ENCODE measurements around the gene CRYBG1. TPM values are rescaled to one million over a fixed set of nuclear protein-coding genes. Genes with fewer than 3 reads are reported as not detected.
A peak's percentile ranks its signal among the peaks of the same experiment; 100 is the strongest.

Gene CRYBG1
- total RNA-seq, 1 experiment from 2014 or later = 2.3 TPM

GRCh38 chr6:106608080-106608668 is 247.7 kb downstream of the CRYBG1 start:
- Histone ChIP-seq H3K4me3 (no peak overlapping the region), H3K36me3 (no peaks in the 10 kb centered on the region; the same call in 1 of the 2 replicates), H3K9me3 (no peaks in the 10 kb centered on the region), H3K27me3 (no peaks in the 10 kb centered on the region)
- DNase-seq = no peak

DNA sequence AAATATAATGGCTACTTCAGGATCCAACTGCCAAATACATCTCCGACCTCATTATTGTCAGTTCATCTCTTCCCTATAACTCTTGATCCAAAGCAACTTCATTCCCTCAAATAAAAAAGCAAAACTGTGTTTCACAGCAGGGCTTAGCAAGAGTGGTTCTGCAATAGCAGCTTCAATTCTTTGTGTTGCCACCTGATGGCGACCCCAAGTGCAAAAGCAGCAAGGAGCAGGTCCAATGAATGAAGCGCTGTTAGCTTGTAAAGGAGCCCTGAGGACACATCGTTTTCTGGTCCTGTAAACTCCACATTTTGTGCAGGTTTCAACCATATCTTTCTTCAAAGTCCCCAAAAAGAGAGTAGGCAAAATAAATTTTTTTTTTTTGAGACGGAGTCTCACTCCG is 249.2 kb downstream of the CRYBG1 start:
- Histone ChIP-seq H3K27me3 (no peaks in the 10 kb centered on the region), H3K9me3 (no peaks in the 10 kb centered on the region), H3K4me3 (no peak overlapping the region), H3K36me3 (no peaks in the 10 kb centered on the region; the same call in 1 of the 2 replicates)
- DNase-seq = peak; percentile 20

GRCh38 chr6:106611030-106611429 is 250.5 kb downstream of the CRYBG1 start:
- H3K36me3 ChIP-seq = no peaks in the 10 kb centered on the region; the same call in 1 of the 2 replicates
- no peak overlapping the region for H3K4me3 ChIP-seq
- no peaks in the 10 kb centered on the region for H3K27me3 ChIP-seq
- no peaks in the 10 kb centered on the region for H3K9me3 ChIP-seq
- no peak for DNase-seq

GRCh38 chr6:106612671-106613416 is 252.3 kb downstream of the CRYBG1 start:
- no peak for DNase-seq
- Histone ChIP-seq H3K4me3 (no peak overlapping the region), H3K36me3 (no peaks in the 10 kb centered on the region; the same call in 1 of the 2 replicates), H3K9me3 (no peaks in the 10 kb centered on the region), H3K27me3 (no peaks in the 10 kb centered on the region)

DNA sequence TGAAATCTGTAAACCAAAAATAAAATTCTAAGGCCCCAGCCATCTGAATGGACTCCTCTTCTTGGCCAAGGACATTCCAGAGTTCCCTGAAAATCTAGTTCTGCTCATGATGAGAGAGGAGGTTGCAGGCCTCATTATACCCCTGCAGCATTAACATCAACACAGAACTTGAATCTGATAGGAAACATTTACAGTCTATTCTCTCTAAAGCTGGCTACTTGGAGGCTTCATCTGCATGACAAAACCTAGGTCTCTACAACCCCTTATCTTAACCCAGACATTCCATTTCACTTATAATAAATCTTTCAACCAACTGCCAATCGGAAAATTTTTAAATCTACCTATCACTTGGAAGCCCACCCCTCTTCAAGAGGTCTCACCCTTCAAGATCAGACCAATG is 253.1 kb downstream of the CRYBG1 start:
- Histone ChIP-seq H3K9me3 (no peaks in the 10 kb centered on the region), H3K27me3 (no peaks in the 10 kb centered on the region), H3K36me3 (no peaks in the 10 kb centered on the region; the same call in 1 of the 2 replicates), H3K4me3 (no peak overlapping the region)
- no peak for DNase-seq

- Histone ChIP-seq H3K27me3 (no peaks in the 10 kb centered on the region), H3K36me3 (no peaks in the 10 kb centered on the region; the same call in 1 of the 2 replicates), H3K9me3 (no peaks in the 10 kb centered on the region), H3K4me3 (no peak overlapping the region)
- no peak for DNase-seq
These were observed 253.6 kb downstream of the CRYBG1 start for GRCh38 chr6:106614166-106614565.

GRCh38 chr6:106614592-106615257 is 254.2 kb downstream of the CRYBG1 start:
- DNase-seq = no peak
- H3K36me3 ChIP-seq = no peaks in the 10 kb centered on the region; the same call in 1 of the 2 replicates
- no peaks in the 10 kb centered on the region for H3K9me3 ChIP-seq
- H3K4me3 ChIP-seq = no peak overlapping the region
- H3K27me3 ChIP-seq = no peaks in the 10 kb centered on the region

DNA sequence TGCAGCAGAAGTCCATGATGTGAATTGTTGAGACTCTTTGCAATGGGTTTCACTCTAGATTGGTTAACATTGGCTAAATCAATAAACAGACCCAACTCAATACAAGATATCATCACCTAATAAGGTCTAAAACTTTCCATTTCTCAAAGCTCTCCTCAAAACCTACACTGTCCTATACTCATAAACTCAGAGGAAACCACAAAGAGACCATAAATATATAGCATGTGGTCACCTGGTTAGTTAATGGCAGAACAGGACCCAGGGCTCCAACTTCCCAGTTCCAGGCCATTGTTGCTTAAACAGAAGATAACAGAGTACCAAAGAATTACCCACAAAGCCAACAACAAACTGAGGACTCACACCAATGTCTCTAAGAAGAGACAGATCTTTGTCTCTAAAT is 256.8 kb downstream of the CRYBG1 start:
- H3K9me3 ChIP-seq = no peaks in the 10 kb centered on the region
- no peaks in the 10 kb centered on the region; the same call in none of the 2 replicates for H3K36me3 ChIP-seq
- no peak for DNase-seq
- no peak overlapping the region for H3K4me3 ChIP-seq
- H3K27me3 ChIP-seq = no peaks in the 10 kb centered on the region

GRCh38 chr6:106617857-106618256 is 257.3 kb downstream of the CRYBG1 start:
- Histone ChIP-seq H3K27me3 (no peaks in the 10 kb centered on the region), H3K36me3 (peaks cover under 1% of the 10 kb centered on the region), H3K9me3 (no peaks in the 10 kb centered on the region), H3K4me3 (no peak overlapping the region)
- DNase-seq = no peak

DNA sequence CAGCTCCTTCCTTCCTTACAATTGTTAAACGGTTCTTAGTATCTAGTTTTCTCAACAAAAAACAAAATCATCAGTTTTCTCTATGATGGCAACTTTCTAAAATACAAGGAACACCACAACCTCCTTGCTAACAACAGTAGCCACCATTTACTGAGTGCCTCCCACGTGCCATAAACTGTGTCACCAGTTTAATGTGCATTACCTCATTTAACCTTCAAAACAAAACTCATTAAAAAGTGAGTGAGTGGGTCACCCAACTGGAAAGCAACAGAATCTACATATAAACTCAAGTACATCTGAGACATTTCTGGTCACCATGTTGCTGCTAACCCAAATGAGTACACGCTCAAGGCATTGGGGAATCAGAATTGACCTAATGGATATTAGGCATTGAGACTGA is 257.8 kb downstream of the CRYBG1 start:
- Histone ChIP-seq H3K27me3 (no peaks in the 10 kb centered on the region), H3K36me3 (peaks cover 2% of the 10 kb centered on the region)

DNA sequence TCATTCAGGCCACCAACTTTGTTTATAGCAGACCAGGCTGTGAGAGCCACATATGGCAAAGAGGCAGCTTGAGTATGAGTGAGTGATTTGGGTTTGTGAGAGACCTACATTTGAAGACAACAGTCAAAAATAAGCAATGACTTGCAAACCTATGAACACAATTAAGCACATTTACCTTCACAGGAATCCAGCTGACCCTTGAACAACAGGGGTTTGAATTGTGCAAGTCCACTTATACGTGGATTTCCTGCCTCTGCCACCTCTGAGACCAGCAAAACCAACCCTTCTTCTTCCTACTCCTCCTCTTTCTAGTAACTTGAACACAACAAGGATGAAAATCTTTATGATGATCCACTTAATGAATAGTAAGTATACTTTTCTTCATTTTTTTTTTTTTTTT is 258.7 kb downstream of the CRYBG1 start:
- Histone ChIP-seq H3K4me3 (no peak overlapping the region), H3K9me3 (0 out of 2 replicates have a peak, but pooled peaks cover 2% of the 10 kb centered on the region), H3K36me3 (peaks cover 2% of the 10 kb centered on the region), H3K27me3 (no peaks in the 10 kb centered on the region)
- no peak for DNase-seq

More for the DNA sequence above, 257.8 kb downstream of the CRYBG1 start:
- Histone ChIP-seq H3K9me3 (0 out of 2 replicates have a peak, but pooled peaks cover 2% of the 10 kb centered on the region), H3K4me3 (no peak overlapping the region)
- no peak for DNase-seq

GRCh38 chr6:106620931-106621672 is 260.6 kb downstream of the CRYBG1 start:
- H3K36me3 ChIP-seq = peaks cover 2% of the 10 kb centered on the region
- H3K27me3 ChIP-seq = no peaks in the 10 kb centered on the region
- H3K9me3 ChIP-seq = 0 out of 2 replicates have a peak, but pooled peaks cover 2% of the 10 kb centered on the region
- DNase-seq = peak; percentile 45
- no peak overlapping the region for H3K4me3 ChIP-seq

Other genes with a start within 250 kb of the CRYBG1 start
- 51.9 and 61.9 TPM in 2 replicates for gene ATG5, start 35.0 kb upstream of the CRYBG1 start, total RNA-seq (2014; rRNA removed; shearing (Covaris generic); ENCODE audit: low replicate concordance)

Data from MG63 (cell line).